Stimulated activated CD4-positive, alpha-beta T cell treated with anti-CD3 and anti-CD28 coated beads, Interleukin-4, amount 100 ng/mL, for 4 hours (primary cell): ENCODE results near the gene PKDREJ.

ENCODE experiments used
- DNase-seq, 2 experiments: peaks; one replicate each; pipeline ENCODE4 v3.0.0-alpha.2; 2020

The PKDREJ gene

DNA sequence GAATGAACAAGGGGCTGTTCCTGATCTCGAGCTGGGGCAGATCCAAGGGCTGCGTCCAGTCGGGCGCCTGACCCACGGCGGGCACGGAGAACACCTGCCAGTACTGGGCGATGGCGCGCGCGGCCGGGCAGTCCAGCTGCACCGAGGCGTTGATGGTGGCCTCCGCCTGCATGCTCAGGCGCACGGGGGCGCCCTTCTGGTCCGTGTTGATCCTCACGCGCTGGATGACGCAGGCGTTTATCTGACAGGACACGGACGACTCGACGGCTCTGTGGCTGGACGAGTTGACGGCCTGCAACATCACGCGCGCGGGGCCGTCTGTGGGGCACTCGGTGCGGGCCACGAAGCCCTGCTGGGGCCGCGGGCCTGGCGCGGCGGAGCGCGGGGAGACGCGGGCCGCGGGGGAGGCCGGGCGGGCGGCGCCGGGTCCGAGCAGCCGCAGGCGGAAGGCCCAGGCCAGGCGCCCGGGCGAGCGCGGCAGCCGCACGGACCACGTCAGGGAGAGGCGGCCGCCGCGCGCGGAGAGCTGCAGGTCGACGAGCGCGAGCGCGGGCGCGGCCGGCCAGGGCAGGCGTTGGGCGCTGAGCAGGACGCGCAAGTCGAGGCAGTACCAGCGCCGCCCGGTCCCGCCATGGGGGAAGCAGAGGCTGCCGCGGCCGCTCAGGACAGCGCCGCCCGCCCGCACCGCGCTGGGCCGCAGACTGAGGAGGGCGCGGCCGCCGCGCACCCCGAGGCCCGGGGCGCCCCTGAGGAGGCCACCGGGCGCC is 511 bp downstream of the PKDREJ start:
- DNase-seq: peak in 1 of 2 experiments; percentile 22

DNA sequence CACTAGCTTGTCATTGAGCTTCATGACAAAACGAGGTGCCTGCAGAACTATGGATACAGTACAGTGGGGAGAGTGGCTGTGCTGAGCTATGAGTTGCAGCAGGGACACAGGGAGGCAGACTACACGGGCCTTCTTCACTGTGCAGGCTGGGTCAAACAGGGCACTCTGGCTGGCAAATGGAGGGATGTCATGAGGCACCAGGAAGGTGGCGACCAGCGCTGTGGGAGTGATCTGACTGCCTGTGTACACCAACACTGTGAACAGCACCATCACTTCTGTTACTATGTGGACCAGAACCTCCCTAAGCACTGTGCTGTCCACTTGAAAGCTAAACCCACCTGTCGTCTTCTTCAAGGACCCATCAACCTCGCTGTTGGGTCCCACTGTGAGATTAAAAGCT is 3.1 kb downstream of the PKDREJ start:
- DNase-seq: no peak

DNA sequence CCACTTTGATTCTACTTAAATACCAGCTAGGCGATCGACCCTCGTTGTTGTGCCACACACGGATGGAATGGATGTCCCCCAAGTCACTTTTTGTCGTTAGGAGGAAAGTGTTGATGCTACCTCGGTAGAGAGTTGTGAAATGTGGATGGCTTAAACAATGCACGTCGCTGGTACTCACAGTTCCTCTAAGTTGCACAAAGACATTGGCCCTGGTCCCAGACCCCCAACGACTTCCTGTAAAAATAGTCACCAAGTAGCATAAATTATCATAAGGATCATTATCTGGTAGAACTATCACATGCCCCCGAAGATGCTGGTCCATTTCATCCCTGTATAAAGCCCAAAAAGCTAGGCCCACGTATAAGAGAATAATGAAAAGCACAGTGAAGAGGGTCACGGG is 3.8 kb downstream of the PKDREJ start:
- no peak for DNase-seq

DNA sequence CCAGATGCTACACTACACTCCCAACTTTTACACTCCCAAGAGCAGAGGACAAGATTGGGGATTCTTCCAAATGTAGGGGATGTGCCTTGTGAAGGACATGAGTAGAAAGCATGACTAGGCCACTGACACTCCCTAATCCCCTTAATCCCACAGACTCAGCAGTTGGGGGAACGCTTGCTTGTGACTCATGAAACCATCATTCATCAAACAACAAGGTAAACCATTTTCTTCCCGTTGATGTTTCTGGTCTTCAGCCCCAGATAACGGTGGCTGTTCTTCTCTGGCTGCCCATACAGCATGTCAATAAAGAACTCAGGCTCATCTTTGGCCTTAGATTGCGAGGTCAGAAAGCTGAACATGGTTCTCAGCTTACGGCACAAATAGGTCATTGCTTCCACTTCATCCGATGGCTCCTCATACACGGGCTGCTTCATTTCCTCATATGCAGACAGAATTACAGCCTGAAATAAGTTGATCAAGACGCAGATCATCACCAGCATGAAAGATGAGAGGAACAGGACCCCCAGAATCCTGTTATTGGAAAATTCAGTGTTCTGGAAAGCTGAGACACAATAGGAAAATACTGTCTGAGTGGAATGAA is 6.7 kb downstream of the PKDREJ start:
- DNase-seq: no peak

GRCh38 chr22:46251816-46252380 is 11.2 kb downstream of the PKDREJ start:
- DNase-seq: no peak

DNA sequence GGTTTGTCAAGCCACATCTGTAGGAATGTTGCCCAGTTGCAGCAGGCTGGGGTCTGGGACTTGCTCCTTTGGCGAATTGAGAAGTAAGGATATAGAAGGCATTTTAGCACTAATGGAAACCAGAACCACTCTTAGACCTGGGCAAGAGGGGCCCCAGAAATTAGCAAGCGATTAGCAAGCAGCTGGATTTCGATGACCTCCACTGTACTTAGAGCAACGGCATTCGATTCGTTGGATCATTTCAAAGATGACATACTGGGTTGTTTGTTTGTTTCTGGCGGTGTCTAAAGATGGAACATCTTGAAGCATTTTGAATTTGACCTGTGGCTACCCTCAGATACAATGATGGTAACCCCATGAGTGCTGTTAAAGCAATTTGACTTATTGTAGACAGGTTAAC is 11.9 kb downstream of the PKDREJ start:
- no peak for DNase-seq

DNA sequence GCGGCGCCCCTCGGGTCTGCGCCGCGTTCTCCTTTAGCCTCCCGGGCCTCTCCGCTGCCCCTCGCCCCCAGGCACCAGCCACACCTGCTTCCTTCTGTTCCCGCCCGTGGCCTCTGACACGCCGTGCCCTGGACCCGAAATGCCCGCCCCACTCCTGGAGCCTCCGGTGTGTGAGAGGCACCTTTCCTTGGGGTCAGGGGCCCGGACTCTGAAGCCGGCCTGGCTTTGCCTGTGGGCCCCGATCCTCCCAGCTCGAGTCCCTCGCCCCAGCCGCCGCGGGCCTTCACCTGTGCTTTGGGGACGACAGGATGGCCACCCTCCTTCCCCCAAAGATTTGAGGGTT is 12.4 kb downstream of the PKDREJ start:
- no peak for DNase-seq

DNA sequence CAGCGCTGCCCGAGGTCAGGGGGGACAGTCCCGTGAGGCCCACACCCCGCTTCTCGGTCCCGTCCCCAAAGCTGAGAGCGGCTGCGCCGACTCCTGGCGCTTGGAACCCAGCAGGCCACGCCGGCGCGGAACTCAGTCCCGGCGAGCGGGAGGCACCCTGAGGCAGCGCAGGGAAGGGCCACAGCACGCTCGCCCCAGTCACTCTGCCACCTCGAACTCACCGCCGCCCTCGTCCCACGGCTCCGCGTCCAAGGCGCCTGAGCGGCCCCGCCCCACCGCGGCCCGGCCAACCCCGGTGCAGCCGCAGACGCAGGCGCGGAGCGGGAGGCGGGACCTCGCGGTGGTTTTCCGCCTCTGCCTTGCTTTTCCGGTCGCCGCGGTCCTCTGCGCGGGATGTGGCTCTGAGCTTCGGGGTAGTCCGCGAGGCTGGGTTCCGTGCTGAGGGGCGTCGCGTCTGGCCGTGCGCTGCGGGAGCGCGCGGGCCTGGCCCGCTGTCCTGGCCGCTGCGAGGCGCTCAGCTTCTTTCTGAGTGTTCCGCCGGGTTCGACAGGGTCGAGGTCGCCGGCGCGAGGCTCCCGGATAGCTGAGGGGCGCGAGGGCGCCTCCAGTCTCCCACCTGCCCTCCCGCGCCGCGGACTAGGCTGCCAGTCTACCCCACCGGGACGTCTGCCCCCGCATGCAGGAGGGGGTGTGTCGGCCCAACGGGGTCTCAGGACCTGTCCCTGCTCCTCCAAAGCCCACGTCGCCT is 12.9 kb downstream of the PKDREJ start, which contains the start of gene CDPF1:
TSS of gene CDPF1 (minus strand) at position 259 of the 748 bp plus-strand sequence. CDS start 2,009 bp downstream, outside the sequence.
- peak; percentile 90 to 91 for DNase-seq

GRCh38 chr22:46247443-46247975 is 15.6 kb downstream of the PKDREJ start:
- no peak for DNase-seq

- no peak for DNase-seq
These were observed 17.0 kb downstream of the PKDREJ start for GRCh38 chr22:46246178-46246577.

DNA sequence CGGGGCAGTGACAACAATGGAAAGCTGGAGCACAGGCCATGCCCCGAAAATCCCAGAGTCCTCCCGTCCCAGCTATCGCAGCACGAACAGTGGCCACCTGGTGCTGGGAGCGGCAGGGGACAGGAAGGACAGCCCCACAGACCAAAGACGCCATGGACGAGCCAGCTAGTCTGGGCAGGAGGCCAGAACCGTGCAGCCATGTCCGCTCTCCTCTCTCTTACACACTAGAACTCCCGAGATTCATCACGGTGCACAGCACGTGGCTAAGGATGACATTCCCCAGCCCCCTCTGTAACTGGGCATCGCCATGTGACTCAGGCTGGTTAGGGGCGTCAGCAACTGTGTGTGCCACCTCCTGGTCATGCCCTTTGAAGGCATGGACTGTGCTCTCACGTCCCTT is 17.6 kb downstream of the PKDREJ start:
- DNase-seq: no peak

- DNase-seq: no peak
These were observed 18.4 kb downstream of the PKDREJ start for GRCh38 chr22:46244771-46245170.

- DNase-seq: no peak
These were observed 21.1 kb downstream of the PKDREJ start for GRCh38 chr22:46242076-46242475.

DNA sequence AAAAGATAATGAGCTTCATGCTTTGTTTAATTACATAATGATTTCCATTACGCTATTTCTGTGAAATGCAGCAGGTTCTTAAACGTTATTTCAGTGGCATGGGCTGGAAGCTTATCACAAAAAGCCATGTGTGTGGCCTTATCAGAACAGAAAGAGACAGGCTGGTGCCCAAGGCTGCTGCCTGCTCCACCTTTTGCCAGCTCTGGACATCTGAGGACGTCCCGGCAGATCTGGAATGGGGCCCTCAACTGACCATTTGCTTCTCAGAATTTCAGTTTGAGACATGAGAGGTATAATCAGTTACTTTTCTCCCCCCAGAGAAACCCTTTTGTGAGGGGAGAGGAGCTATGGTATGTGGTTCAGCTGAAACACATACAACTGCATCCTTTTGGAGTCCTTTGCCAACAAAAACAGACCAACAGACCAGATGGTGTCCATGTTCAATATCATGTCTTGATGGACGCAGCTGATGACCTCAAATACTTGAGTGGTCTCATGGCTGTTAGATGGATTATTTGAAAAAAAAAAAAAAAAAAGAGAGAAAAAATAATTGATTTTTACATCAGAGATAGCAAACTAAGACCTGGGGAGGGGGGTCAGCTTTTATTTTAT is 21.6 kb downstream of the PKDREJ start:
- no peak for DNase-seq

DNA sequence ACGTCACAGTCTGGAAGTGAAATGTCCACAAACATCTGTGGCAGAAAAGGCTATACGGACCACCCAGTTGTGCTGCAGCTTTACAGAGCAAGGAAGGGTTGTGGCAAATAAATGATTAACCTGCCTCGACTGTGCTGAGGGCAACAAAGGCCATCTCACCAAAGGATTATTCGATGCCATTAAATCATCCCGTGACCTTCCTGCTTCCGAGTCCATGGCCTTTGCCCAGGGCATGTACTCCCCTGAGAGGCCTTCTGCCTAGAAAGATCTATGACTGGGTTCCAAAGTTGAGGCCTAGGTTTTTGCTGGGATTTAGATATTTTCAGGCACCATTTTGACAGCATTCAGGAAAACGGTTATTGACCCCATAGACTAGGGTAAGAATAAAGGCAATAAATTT is 22.2 kb downstream of the PKDREJ start:
- DNase-seq: no peak

DNA sequence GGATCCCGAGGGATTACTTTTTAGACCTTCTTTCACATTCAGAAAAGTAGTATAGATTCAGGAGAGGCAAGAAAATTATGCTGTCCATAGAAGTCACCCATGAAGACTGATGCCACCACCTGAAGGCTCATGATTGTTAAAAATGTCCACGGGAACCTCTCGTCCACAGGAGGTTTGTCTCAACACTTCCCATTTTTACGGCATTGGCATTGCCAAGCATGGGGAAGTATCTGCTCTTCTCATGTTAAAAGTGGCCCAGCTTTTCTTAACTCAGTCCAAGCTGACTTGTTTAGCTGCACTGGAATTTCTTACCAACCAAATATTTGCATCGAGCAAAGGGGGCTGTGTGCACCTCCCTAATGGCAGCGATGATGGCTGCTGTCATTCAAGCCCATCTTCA is 22.6 kb downstream of the PKDREJ start:
- no peak for DNase-seq

- no peak for DNase-seq
These were observed 23.1 kb downstream of the PKDREJ start for GRCh38 chr22:46240073-46240472.

DNA sequence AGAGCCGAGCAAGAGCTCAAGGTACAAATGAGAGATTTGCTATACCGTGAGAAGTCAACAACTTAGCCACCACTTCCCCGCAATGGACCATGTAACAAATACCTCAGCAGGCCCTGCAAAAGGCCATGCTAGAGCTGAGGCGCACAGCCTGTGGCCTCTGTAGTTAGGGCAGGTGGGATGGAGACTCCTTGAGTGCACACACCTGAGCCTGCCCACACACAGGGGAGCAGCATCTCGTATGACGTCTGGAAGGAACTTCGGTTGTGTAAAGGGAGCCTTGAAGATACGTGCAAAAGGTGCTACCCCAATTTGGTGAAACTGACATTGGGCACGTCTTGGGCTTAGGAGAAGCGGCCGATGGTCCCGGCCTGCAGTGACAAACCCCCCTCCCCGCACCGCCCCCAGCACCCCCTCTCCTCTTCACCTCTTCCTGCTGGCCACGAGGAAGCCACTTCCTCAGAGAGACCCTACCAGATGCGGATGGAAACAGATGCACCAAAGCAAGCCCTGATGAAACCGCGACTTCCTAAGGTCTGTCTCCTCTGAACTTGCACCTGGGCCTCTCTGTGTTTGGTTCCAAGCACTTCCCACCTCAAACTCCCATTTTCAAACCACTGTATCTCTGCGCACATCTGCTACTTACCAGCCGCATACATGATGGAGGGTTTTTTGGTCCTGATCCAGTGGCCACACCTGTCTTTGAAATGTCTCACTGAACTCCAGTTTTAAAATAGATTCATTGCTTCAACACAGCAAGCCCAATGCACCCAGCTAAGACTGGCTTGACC is 23.7 kb downstream of the PKDREJ start:
- no peak for DNase-seq

GRCh38 chr22:46238541-46238940 is 24.6 kb downstream of the PKDREJ start:
- DNase-seq: no peak

- DNase-seq: no peak
These were observed 25.6 kb downstream of the PKDREJ start for GRCh38 chr22:46237453-46238124.

GRCh38 chr22:46234969-46235368 is 28.2 kb downstream of the PKDREJ start:
- no peak for DNase-seq

DNA sequence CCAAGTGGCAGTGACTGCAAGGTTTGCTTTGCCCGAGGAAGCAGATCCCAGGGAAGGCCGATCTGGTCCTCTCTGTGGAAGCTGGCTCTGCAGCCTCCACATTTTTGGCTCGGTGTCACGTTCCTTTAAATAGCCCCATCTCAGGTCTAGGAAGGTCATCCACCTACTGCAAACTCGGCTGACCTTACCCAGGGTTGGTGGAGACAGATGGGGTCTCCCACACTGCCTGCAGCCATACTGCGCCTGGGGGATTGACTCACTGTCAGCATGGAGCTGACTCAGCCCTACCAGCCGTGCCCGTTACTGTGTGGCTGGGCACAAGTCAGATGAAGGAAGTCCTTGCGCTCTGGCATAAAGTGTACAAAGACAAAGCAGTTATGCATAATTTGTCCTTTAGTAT is 29.9 kb downstream of the PKDREJ start:
- DNase-seq: no peak
